GM12873 (cell line): Measurements from ENCODE around the gene ABCA1.

Experiments
- TF ChIP-seq, protein P1 (sequence below): IDR thresholded peaks from 2 replicates; pipeline ENCODE4 v1.5.1; 2012; ENCODE audit warnings: low read depth, mild to moderate bottlenecking, moderate library complexity, low read length, control low read depth; ENCODE audit not compliant: insufficient read depth; ENCODE audit errors: missing control alignments

ABCA1 gene

DNA sequence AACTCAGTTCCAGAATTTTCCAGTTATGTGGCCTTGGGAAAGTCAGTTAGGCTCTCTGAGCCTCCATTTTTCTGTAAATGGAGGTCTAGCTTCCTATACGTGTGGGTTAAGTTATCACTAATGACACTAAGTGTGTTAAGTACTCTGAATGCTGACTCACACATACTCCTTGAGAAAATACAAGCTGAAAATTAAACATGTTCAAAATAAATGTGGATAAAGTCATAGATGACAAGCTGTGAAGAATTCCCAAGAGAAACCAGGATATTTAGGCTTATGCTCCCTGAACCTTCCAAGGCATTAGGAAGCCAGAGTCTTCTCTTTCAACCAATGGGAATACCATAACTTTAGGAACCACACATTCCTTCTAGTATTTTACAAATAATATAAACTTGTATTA, 58.1 kb downstream of the ABCA1 start:
- TF ChIP-seq, protein P1, sequence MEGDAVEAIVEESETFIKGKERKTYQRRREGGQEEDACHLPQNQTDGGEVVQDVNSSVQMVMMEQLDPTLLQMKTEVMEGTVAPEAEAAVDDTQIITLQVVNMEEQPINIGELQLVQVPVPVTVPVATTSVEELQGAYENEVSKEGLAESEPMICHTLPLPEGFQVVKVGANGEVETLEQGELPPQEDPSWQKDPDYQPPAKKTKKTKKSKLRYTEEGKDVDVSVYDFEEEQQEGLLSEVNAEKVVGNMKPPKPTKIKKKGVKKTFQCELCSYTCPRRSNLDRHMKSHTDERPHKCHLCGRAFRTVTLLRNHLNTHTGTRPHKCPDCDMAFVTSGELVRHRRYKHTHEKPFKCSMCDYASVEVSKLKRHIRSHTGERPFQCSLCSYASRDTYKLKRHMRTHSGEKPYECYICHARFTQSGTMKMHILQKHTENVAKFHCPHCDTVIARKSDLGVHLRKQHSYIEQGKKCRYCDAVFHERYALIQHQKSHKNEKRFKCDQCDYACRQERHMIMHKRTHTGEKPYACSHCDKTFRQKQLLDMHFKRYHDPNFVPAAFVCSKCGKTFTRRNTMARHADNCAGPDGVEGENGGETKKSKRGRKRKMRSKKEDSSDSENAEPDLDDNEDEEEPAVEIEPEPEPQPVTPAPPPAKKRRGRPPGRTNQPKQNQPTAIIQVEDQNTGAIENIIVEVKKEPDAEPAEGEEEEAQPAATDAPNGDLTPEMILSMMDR: no peak

DNA sequence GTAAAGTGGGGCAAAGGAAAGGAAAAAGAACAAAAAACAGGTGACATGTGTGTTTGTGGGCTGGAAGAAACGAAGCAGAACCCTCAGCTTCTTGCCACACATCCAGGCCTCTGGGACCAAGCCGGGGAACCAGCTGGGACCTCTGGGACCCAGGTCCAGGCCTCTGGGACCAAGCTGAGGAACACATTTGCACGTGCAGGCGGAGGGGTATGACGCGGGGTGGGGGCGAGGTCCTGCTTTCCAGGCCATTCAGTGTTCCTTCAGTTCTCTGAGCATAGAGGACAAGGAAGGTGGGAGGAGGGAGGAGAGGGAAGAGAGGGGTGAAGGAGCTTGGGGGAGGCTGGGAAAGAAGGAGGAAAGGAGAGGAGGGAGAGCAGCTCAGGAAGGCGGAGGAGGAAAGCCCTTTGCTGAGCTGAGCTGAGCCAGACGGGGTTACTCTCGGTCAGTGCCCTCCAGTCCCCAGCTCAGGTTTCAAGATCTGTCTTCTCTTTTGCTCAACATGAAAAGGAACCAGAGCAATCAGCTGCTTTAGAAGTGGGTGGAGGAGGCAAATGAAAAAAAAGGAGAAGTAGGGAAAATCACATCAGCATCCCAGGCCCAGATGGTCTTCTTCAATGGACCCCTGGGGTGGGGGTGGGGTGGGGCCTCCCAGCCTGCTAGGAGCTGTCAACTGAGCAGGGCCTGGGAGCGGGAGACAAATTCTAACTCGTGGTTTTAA, 59.1 kb downstream of the ABCA1 start:
- TF ChIP-seq, protein P1: no peak

DNA sequence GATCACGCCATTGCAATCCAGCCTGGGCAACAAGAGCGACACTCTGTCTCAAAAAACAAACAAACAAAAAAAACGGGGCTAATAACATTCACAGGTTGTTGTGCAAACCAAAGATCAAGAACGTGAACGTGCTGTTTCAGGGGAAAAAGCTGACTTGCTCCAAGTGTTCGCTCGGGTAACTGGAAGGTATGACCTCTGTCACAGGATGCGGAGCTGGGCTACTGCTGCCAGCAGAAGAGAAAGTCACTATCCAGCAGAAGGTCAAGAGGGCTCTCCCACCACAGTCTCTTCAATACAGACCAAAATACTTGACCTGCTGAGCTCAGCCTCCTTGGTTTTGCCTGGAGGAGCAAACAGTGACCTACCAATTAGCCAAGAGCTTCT, 59.7 kb downstream of the ABCA1 start:
- TF ChIP-seq, protein P1: no peak

DNA sequence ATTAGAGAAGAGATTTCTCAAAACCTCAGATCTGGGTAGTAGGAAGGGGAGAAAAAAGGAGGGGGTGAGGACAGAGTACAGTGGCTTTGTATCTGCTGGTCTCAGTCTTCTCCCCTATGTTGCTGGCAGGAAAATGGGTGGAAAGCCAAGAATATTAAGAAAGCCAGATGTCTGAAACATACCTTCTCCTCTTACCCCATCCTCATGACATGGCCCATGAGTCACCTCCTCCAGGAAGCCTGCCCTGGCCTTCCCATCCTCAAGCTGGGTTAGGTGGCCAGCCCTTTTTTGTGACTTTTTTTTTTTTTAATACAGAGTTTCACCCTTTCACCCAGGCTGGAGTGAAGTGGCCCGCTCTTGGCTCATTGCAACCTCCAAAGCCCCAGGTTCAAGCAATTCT, 61.8 kb downstream of the ABCA1 start:
- TF ChIP-seq, protein P1: no peak

DNA sequence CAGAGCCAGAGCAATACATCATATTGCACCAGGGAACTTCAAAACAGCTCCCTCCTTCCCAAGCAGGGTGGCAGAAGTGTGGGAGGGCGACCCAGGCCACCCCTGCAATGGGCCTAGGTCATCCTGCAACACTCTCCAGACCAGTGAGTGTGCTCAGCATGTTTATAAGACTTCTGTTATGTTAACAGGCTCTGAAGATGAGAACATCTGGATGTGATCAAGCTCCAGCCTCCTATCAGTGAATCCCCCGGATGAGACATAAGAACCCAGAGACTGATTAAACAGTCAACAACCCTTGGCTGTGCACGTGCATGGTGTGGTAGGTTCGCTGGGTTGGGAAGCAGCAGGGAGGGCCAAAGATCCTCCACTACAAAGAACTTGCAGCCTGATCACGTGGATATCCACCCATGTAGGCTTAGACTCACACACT, 63.3 kb downstream of the ABCA1 start:
- TF ChIP-seq, protein P1: no peak

DNA sequence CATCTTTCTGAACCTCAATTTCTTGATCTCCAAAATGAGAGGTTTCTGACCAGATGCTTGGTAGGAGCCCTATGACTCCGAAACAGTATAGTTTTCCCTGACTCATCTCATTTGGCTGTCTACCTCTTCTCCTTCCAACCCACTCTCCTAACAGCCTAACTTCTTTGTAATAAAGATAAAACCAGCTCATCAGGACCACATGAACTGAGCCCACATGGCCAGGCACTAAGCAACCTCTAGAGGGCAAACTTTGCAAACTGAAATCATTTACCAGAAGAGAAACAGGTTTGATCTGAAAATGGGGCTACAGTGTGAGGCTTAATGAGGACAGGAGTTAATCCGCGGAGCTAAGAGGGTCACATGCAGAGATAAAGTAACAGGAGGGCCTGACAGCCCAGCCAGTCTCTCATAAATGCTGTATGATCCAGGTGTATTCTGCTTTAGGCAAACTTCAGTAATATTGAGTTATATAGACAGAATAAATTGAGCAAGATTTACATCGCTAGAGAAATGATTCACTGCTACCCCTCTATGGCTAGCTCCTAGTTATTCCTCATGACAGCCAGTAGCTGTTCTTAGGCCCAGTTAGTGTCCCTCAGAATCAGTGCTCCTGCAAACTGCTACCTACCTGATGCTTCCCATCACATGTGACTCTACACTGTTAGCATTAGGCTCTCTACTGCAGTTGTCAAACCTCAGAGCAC, 64.6 kb downstream of the ABCA1 start:
- TF ChIP-seq, protein P1: peak; percentile 80

DNA sequence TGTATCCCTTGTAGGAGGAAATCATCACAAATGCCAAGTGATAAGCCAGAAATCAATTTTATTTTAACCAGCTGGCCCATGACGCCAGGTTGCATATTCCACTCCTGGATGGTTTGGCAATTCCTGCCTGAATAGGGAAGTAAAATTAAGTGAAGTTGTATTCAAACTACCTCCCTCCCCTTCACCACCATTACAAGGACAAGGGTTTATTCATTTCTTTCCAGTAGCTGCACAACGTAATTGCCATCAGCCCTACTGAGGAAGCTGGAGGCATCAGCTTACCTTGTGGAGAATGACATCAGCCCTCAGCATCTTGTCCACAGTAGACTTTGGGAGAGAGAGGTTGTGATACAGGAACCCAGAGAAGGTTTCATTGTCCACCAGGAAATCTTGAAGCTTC, 66.6 kb downstream of the ABCA1 start:
- TF ChIP-seq, protein P1: no peak
